HG03095 (cell line): Measurements from ENCODE around the gene TMPO.
"Not testable (repeated sequence)": the region's sequence is repeated elsewhere in the genome, so short reads cannot be mapped to it uniquely, and the experiment has no call there.

ENCODE experiments used
- ATAC-seq: cut with Tn5 transposase; IDR thresholded peaks from one replicate; pipeline ENCODE4 v1.9.1; 2021; ENCODE audit warnings: moderate library complexity; ENCODE audit not compliant: unreplicated experiment

The TMPO gene

GRCh38 chr12:98509063-98509462 is 6.3 kb upstream of the TMPO start:
- no peak for ATAC-seq

DNA sequence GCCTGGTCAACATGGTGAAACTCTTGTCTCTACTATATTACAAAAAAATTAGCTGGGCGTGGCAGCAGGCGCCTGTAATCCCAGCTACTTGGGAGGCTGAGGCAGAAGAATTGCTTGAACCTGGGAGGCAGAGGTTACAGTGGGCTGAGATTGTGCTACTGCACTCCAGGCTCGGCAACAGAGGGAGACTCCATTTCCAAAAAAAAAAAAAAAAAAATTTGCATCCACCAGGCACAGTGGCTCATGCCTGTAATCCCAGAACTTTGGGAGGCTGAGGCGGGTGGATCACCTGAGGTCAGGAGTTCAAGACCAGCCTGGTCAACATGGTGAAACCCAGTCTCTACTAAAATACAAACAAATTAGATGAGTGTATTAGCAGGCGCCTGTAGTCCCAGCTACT is 3.6 kb upstream of the TMPO start:
- not testable (repeated sequence) for ATAC-seq

- ATAC-seq = no peak
These were observed 1.7 kb upstream of the TMPO start for GRCh38 chr12:98513379-98514322.

DNA sequence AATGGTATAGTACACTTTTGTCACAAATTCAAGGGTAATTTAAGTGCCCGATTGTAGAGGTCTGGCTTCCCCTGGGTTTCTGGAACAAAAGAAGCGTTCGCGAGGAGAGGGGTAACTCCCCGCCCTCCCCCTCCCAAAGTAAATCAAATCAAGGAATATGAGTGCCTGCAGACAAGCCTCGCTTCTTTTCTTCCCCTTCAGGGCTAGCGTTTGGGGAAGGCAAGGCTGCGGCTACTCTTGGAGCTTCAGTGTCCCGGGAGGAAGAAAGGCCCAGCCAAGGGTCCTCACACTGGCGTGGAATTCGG is 456 bp upstream of the TMPO start:
- ATAC-seq = no peak

GRCh38 chr12:98516111-98516873 is 902 bp downstream of the TMPO start:
- ATAC-seq = peak; percentile 58

DNA sequence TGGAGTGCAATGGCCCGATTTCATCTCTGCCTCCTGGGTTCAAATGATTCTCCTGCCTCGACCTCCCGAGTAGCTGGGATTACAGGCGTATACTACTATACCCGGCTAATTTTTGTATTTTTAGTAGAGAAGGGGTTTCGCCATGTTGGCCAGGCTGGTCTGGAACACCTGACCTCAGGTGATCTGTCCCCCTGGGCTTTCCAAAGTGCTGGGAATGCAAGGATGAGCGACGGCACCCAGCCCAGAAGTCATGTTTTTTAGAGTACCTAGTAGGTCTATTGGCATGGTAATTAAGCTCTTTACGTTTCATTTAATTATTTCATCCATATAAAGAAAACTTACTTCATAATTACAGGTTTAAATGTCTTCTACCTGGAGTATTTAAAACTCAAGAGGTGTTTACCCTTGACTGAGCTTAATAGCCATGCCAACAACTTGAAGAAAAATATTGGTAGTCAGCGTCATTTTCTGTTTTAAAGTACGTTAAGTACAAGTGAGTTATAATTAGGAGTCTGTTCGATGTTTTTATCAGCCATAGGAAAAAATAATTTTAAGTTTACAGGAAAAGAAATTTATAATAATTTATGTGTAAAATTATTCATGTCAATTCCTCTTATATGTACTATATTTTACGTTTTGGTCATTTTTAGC is 4.0 kb downstream of the TMPO start:
- ATAC-seq = no peak

- ATAC-seq = no peak
These were observed 14.7 kb downstream of the TMPO start for GRCh38 chr12:98530068-98530467.

DNA sequence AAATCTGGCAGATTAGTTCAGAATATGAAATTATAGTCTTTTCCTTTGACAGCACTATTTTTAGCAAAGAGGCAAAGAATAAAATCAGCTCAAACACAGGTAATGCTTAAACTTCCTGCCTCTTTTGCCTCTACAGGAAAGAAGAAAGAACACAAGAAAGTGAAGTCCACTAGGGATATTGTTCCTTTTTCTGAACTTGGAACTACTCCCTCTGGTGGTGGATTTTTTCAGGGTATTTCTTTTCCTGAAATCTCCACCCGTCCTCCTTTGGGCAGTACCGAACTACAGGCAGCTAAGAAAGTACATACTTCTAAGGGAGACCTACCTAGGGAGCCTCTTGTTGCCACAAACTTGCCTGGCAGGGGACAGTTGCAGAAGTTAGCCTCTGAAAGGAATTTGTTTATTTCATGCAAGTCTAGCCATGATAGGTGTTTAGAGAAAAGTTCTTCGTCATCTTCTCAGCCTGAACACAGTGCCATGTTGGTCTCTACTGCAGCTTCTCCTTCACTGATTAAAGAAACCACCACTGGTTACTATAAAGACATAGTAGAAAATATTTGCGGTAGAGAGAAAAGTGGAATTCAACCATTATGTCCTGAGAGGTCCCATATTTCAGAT is 17.4 kb downstream of the TMPO start:
- no peak for ATAC-seq

DNA sequence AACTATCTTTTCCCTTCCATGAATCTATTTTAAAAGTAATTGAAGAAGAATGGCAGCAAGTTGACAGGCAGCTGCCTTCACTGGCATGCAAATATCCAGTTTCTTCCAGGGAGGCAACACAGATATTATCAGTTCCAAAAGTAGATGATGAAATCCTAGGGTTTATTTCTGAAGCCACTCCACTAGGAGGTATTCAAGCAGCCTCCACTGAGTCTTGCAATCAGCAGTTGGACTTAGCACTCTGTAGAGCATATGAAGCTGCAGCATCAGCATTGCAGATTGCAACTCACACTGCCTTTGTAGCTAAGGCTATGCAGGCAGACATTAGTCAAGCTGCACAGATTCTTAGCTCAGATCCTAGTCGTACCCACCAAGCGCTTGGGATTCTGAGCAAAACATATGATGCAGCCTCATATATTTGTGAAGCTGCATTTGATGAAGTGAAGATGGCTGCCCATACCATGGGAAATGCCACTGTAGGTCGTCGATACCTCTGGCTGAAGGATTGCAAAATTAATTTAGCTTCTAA is 18.4 kb downstream of the TMPO start:
- no peak for ATAC-seq

DNA sequence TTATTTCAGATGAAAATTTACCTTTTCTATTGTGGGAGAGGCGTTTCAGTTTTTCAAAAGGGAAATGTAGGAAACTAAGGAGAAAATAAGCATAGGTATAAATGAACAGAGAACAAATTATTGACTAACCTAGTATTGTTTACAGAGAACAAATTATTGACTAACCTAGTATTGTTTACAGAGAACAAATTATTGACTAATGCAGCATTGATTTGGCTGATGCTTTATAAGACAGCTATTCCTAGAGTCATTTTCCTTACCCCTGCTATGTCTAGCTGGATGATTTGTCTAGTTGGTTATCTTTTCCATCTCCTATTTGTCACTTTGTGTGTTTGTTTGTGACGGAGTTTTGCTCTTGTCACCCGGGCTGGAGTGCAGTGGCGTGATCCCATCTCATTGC is 22.6 kb downstream of the TMPO start:
- ATAC-seq = no peak

DNA sequence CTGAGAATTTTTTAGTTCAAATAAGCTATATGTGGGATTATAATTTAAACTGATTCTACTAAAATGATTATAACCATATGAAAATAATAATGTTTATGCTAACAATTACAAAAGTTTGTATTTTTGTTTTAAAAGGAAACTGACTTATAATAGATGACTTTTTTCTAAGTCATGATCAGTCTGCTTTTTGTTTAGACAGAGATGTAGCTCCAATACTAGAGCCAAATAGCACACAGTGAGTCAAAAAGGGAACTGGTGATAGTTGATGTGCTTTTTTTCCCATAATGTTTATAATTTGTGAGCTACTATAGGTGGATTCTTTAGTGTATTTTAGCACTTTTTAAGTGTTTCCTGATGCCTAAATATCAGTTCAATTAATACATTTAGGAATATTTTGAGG is 28.3 kb downstream of the TMPO start:
- ATAC-seq = no peak

- ATAC-seq = no peak
These were observed 29.4 kb downstream of the TMPO start for GRCh38 chr12:98544751-98545150.

- no peak for ATAC-seq
These were observed 34.2 kb downstream of the TMPO start for GRCh38 chr12:98549371-98550110.

DNA sequence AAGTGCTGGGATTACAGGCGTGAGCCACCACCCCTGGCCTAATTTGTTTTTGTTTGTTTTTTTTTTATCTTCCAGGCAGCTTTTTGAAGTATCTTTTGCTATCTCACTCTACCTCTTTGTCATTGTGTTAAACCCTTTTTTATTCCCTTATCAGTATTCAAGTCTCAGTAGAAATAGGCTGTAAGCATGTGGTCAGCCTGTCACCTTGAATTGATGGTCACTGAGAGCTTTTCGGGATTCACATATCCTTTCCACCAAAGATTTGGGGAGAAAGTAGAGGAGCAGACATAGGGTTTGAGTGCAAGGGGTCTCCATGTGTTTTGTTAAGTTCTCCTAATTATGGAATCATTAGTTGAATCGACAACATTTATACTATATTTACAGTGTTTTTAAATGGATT is 36.4 kb downstream of the TMPO start:
- no peak for ATAC-seq

- ATAC-seq = not testable (repeated sequence)
These were observed 42.7 kb downstream of the TMPO start for GRCh38 chr12:98558097-98558496.

GRCh38 chr12:98559666-98560065 is 44.3 kb downstream of the TMPO start:
- no peak for ATAC-seq

- no peak for ATAC-seq
These were observed 46.5 kb downstream of the TMPO start for GRCh38 chr12:98561846-98562245.

- no peak for ATAC-seq
These were observed 56.6 kb downstream of the TMPO start for GRCh38 chr12:98572010-98572409.

DNA sequence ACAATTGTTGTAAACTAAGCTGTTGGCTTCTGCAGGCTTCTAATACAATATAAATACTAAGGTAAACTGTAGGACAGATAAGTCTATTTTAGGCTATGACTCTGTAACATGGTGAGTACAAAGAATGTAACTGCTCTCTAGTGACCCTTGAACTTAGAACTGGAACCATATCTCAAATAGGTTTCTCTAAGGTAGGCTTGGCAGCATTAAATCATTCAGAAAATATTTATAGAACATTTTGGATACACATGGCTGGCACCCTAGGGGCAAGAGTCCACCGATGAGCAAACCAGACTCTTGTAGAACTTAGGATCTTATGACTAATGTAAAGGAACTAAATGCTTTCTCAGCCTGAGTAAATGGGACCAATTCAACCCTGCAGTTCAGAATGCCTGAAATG is 58.7 kb downstream of the TMPO start:
- ATAC-seq = no peak

- ATAC-seq = no peak
These were observed 59.6 kb downstream of the TMPO start for GRCh38 chr12:98575013-98575412.
